NCI-H526 (cell line): ENCODE results near the gene SEC22B.
"Not testable (repeated sequence)": the region's sequence is repeated elsewhere in the genome, so short reads cannot be mapped to it uniquely, and the experiment has no call there.

Experiments
- DNase-seq, 2 experiments: peaks; one replicate each; lab custom pipeline; 2025; lab: John Stamatoyannopoulos, UW

Gene SEC22B

DNA sequence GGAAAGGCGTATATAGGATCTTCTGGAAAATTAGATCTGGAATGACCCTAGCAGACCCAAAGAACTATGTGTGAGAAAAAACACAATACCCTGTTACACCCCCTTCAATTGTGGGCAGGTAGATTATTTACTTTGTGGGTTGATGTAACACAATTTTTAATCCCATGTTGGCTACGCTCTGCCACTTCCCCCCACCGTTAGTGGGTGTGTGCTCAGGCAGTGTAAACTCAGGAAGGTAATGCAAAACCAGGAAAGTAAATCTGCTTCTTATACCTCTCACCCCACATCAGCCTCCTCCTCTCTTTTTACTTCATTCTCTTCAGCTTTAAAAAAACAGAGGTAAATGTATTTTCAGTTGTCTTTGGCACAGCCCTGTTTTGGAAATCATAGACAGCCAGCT lies 63.2 kb downstream of the SEC22B start:
- DNase-seq: not testable (repeated sequence)

DNA sequence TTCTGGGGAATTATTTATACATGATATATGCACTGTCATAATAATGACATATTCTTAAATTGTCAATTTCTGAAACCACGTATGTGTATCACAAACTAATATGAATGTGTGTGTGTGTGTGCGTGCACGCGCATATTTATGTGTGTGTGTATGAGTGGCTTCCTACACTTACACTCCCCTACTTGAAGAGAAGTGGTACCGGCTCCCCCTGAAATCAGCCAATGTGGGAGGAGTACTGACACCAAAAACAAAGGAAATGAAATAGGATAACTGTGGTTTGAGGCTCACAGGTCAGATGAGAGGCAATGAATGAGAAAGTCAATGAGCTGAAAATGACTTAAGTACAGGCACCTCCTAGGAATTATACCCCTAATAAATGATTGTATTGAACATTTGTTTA lies 64.1 kb downstream of the SEC22B start:
- DNase-seq: not testable (repeated sequence)

DNA sequence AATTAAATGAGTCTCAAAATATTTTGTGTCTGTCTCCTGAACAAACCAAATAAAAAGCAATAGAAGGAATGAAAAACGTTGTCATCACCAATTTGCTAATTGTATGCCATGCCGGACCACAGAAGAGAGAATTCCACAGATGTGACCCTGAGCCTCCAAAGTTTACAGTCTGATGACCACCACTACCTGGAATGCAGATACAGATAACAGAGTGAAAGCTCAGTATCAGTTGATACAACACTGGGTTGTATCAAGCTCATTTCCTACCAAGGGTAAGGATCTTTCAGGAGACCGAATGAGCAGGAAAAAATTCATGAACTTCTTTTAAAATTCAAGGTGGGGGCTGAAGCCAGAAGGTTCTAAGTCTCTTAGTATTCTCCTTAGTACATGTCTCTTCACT lies 64.5 kb downstream of the SEC22B start:
- DNase-seq: not testable (repeated sequence)

DNA sequence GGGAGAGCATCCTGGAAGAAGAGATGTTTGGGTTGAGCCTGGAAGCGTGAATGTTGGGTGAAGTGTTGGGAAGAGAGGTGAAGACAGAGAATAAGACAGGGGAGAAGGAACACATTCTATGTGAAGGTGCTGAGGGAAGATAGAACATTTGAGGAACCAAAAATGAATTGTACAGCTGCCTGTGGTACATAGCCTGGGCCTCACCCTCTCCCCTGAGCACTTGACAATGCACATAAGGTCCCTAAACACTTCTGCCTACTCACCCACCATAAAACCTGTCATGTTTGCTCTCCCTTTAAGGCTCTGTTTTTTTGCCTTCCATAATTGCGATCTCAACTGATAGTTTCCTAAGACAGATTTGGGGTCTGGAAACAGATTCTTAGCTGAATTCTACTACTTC lies 65.3 kb downstream of the SEC22B start:
- not testable (repeated sequence) for DNase-seq

- not testable (repeated sequence) for DNase-seq
Measured at GRCh38 chr1:120109656-120110055, 66.7 kb downstream of the SEC22B start.

DNA sequence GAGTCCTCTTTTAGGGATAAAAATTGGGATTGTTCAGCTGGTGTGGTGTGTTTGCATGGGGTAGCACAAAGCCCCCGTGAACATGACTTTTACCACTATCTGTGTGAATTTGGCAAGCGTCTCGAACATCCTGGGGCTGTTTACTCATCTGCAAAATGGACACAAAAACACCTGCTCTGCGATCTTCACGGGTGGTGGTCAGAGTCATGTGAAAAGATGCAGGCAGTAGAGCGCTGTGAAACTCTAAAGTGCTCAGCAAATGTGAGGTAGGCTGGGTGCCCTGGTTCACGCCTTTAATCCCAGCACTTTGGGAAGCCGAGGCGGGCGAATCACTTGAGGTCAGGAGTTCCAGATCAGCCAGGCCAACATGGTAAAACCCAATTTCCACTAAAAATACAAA lies 67.1 kb downstream of the SEC22B start:
- not testable (repeated sequence) for DNase-seq

DNA sequence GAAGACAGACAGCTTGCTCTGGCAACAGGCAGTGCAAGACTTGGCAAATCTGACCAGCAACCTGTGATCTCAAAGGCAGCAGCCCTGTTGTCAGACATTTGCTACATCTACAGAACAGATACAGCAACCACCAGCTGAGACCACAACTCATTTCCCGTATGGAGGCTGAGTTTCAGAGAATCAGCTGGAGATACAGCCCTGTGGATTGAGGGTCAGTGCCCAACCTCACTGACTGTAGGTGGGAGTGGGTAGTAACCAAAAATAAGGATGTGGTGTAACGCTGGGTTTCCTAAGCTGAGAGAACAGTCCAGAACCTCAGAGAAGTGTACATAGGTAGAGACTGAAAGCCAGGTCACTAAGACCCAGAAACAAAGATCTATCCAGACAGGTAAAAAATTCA lies 71.0 kb downstream of the SEC22B start:
- DNase-seq: not testable (repeated sequence)

DNA sequence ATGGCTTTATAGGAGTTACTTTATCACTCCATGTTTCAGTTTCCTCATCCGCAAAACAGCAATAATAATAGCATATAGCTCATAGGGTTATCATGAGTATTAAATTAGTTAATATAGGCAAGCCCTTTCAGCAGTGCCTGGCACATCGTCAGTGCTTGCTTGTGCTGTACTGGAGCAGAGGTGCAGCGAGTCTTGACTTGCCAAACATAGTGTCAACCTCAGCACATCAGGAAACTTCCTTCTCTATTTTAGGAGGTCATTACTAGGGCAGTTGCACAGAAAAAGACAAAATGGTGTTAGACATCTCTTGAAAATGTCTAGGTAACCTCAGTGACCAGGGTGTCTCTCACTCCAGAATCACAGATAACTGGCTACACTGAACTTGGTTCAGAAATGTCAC lies 72.6 kb downstream of the SEC22B start:
- DNase-seq: not testable (repeated sequence)

GRCh38 chr1:120101593-120101992 lies 74.7 kb downstream of the SEC22B start:
- DNase-seq: not testable (repeated sequence)
